ENCODE data around the gene CNTNAP3B.
"Not testable (repeated sequence)": the region's sequence is repeated elsewhere in the genome, so short reads cannot be mapped to it uniquely, and the experiment has no call there.

CNTNAP3B gene

GRCh38 chr9:41974906-41975305 is 154.3 kb downstream of the CNTNAP3B start:
- DNase-seq, result not testable (repeated sequence)

- not testable (repeated sequence) for DNase-seq
Measured at GRCh38 chr9:41953007-41953406, 176.2 kb downstream of the CNTNAP3B start.

- not testable (repeated sequence) for DNase-seq
Measured at GRCh38 chr9:41941738-41942137, 187.5 kb downstream of the CNTNAP3B start.

GRCh38 chr9:41938143-41938542 is 191.1 kb downstream of the CNTNAP3B start:
- DNase-seq, result not testable (repeated sequence)

- not testable (repeated sequence) for DNase-seq
Measured at GRCh38 chr9:41935727-41936126, 193.5 kb downstream of the CNTNAP3B start.

GRCh38 chr9:41929172-41929571 is 200.1 kb downstream of the CNTNAP3B start:
- not testable (repeated sequence) for DNase-seq

- not testable (repeated sequence) for DNase-seq
Measured at GRCh38 chr9:41917374-41917773, 211.9 kb downstream of the CNTNAP3B start.

GRCh38 chr9:41905488-41905887 is 223.7 kb downstream of the CNTNAP3B start:
- DNase-seq, result not testable (repeated sequence)

GRCh38 chr9:41902762-41903161 is 226.5 kb downstream of the CNTNAP3B start:
- not testable (repeated sequence) for DNase-seq

- not testable (repeated sequence) for DNase-seq
Measured at GRCh38 chr9:41898720-41899343, 230.4 kb downstream of the CNTNAP3B start.

GRCh38 chr9:41874557-41874956 is 254.7 kb downstream of the CNTNAP3B start:
- DNase-seq, result not testable (repeated sequence)

- not testable (repeated sequence) for DNase-seq
Measured at GRCh38 chr9:41855422-41855821, 273.8 kb downstream of the CNTNAP3B start.

GRCh38 chr9:41851848-41852740 is 277.1 kb downstream of the CNTNAP3B start:
- not testable (repeated sequence) for DNase-seq

GRCh38 chr9:41847829-41848228 is 281.4 kb downstream of the CNTNAP3B start:
- not testable (repeated sequence) for DNase-seq
